PC-3 (cell line): ENCODE results near the gene PPRC1.

Source experiments
- EZH2 ChIP-seq: fragments of 300-600 bp; sonication (generic); IDR thresholded peaks from one replicate; pipeline ENCODE4 v1.6.1; 2017; ENCODE audit warnings: antibody characterized with exemption, mild to moderate bottlenecking, low read length; ENCODE audit not compliant: unreplicated experiment
- TF ChIP-seq, protein P1 (sequence below): fragments of 300-600 bp; sonication (generic); conservative IDR thresholded peaks from 2 replicates; pipeline ENCODE4 v1.5.1; 2017; ENCODE audit warnings: antibody characterized with exemption, low read depth, mild to moderate bottlenecking, low read length

DNA sequence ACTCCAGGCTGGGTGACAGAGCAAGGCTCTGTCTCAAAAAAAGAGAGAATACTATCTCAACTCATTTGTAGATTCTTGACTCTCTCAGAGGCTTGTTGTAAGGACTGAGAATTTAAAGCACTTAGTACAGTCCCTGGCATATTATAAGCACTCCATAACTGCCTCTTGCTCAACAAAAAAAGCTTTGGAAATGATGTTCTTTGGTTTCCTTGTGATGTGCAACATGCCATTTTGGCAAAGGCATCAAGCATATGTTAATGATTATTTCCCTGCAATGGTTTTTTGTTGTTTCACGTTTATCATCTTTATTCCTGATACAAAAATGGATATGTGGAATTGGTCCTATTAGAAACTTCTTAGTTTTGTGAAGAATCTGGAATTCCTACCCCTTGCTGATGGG is 35.0 kb downstream of the PPRC1 start:
- TF ChIP-seq, protein P1, sequence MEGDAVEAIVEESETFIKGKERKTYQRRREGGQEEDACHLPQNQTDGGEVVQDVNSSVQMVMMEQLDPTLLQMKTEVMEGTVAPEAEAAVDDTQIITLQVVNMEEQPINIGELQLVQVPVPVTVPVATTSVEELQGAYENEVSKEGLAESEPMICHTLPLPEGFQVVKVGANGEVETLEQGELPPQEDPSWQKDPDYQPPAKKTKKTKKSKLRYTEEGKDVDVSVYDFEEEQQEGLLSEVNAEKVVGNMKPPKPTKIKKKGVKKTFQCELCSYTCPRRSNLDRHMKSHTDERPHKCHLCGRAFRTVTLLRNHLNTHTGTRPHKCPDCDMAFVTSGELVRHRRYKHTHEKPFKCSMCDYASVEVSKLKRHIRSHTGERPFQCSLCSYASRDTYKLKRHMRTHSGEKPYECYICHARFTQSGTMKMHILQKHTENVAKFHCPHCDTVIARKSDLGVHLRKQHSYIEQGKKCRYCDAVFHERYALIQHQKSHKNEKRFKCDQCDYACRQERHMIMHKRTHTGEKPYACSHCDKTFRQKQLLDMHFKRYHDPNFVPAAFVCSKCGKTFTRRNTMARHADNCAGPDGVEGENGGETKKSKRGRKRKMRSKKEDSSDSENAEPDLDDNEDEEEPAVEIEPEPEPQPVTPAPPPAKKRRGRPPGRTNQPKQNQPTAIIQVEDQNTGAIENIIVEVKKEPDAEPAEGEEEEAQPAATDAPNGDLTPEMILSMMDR, result no peak
- no peak for TF ChIP-seq EZH2
